Effector CD8-positive, alpha-beta T cell (primary cell): ENCODE measurements around the gene CATSPERD.
"Not testable (repeated sequence)": the region's sequence is repeated elsewhere in the genome, so short reads cannot be mapped to it uniquely, and the experiment has no call there.

ENCODE experiments used
- DNase-seq: peaks from one replicate; lab custom pipeline; 2025; lab: John Stamatoyannopoulos, UW

Gene CATSPERD

GRCh38 chr19:5698635-5699422 is 21.6 kb upstream of the CATSPERD start:
- no peak for DNase-seq

GRCh38 chr19:5700455-5701092 is 19.9 kb upstream of the CATSPERD start:
- no peak for DNase-seq

- DNase-seq = not testable (repeated sequence)
Observed at GRCh38 chr19:5702053-5702410, 18.4 kb upstream of the CATSPERD start.

GRCh38 chr19:5703819-5704818 is 16.3 kb upstream of the CATSPERD start:
- no peak for DNase-seq

GRCh38 chr19:5705552-5705951 is 14.9 kb upstream of the CATSPERD start:
- DNase-seq = no peak

GRCh38 chr19:5706876-5707573 is 13.4 kb upstream of the CATSPERD start:
- DNase-seq = no peak

GRCh38 chr19:5707576-5708575 is 12.6 kb upstream of the CATSPERD start:
- no peak for DNase-seq

GRCh38 chr19:5711025-5711424 is 9.4 kb upstream of the CATSPERD start:
- no peak for DNase-seq

GRCh38 chr19:5711713-5712161 is 8.7 kb upstream of the CATSPERD start:
- DNase-seq = no peak

- DNase-seq = no peak
Observed at GRCh38 chr19:5713228-5713627, 7.2 kb upstream of the CATSPERD start.

GRCh38 chr19:5714816-5715215 is 5.6 kb upstream of the CATSPERD start:
- DNase-seq = no peak

- DNase-seq = no peak
Observed at GRCh38 chr19:5717215-5717935, 3.1 kb upstream of the CATSPERD start.

- DNase-seq = no peak
Observed at GRCh38 chr19:5718037-5718578, 2.3 kb upstream of the CATSPERD start.

- DNase-seq = no peak
Observed at GRCh38 chr19:5718579-5719273, 1.7 kb upstream of the CATSPERD start.

GRCh38 chr19:5719274-5719960 is 1.0 kb upstream of the CATSPERD start:
- no peak for DNase-seq

- no peak for DNase-seq
Observed at GRCh38 chr19:5727453-5728050, 7.1 kb downstream of the CATSPERD start.

- DNase-seq = not testable (repeated sequence)
Observed at GRCh38 chr19:5733172-5733571, 12.7 kb downstream of the CATSPERD start.

GRCh38 chr19:5738423-5738822 is 18.0 kb downstream of the CATSPERD start:
- DNase-seq = no peak
